Lower leg skin (tissue), 4 donors: ENCODE data around the gene ZMYND15. TPM values are rescaled to one million over a fixed set of nuclear protein-coding genes. Genes with fewer than 3 reads are reported as not detected.
"Not testable (repeated sequence)": the region's sequence is repeated elsewhere in the genome, so short reads cannot be mapped to it uniquely, and the experiment has no call there.

ENCODE experiments used
- DNase-seq, 2 donors: peaks; one replicate each; pipeline ENCODE4 v3.0.0-alpha.2; 2019; ENCODE audit warnings: low spot score in 2 of 2
- H3K4me3 ChIP-seq: fragments of 200-600 bp; sonication (generic); 2 replicates; pipeline ENCODE4 v1.5.1; 2017; ENCODE audit warnings: mild to moderate bottlenecking, low read depth; ENCODE audit not compliant: poor library complexity, severe bottlenecking
- POLR2A ChIP-seq, 2 donors: fragments of 450-650 bp; IDR thresholded peaks; one replicate each; pipeline ENCODE4 v1.6.1; 2016 to 2017; ENCODE audit warnings: antibody characterized with exemption in 2 of 2, mild to moderate bottlenecking in 1 of 2, moderate library complexity in 1 of 2
- WGBS, 2 donors: methylation state at CpG; one replicate each; pipeline ENCODE4 v1.1.5; 2018; 5-methylcytosine and 5-hydroxymethylcytosine counted together
- intact Hi-C: fragments of 100-400 bp; cut with DNase I; formaldehyde crosslinking; loops from one replicate; pipeline ENCODE4 v1.15.0; 2023; ENCODE audit warnings: low total_unique reads
- total RNA-seq, 4 donors: library from RNA; depleted of rRNA; stranded (reverse); fragments of >200 nt; gene quantifications; one replicate each; pipeline ENCODE4 v1.1.0, GENCODE V29; 2016
- TF ChIP-seq, protein P1 (sequence below), 3 donors: fragments of 450-650 bp; IDR thresholded peaks; one replicate each; pipeline ENCODE4 v1.5.1; 2016; ENCODE audit warnings: antibody characterized with exemption in 3 of 3, mild to moderate bottlenecking in 3 of 3, moderate library complexity in 2 of 3

Gene ZMYND15
- 1 to 10 TPM in 2 of 4 donors, under 1 TPM in 1, not detected in 1; 0.46 to 1.7 (median 1.2) TPM for total RNA-seq

DNA sequence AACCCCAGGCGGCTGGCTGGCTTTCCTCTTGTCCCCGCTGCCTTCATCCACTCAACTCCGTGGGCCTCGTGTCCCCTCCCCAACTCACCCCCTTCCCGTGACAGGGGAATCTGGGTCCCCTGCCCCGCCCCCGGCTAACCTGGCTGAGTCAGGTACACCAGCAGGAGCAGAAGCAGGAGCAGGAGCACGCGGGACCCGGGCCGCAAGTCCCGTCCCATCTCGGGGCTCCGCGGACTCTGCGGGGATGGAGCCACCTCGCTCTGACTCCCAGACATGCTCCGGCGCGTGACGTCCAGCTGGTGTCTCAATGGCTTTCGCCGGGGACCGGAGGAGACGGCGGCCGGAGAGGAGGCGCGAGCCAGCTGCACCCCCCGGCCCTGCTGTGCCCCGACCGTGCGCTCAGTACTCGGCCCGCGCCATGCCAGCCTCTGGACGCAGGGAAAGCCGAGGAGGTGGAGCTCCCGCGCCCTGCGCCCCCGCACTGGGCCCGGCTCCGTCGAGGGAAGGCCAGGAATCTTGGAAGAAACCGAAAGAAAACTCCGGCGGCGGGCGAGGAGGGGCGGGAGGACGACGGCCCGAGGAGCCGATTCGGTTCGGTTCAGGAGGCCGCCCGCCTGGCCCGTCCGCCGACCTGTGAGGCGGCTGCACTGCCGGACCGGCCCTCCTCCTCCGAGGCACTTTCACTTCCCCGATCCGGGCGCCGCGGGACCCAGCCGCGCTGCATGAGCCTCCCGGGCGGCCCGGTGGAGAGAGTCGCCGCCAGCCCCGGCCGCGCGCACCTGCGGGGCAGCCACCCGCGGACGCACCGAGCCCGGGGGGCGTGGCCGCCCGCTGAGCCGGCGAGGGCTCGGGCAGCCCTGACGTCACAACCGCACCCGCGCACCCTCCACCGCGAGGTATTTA lies at the start of gene ZMYND15, which contains the start of gene CXCL16:
Gene ZMYND15 (plus strand): TSS at position 712 of the 903 bp plus-strand sequence. CDS start 716 bp downstream, outside the sequence.
Gene CXCL16 (minus strand): TSS at position 807 of the 903 bp plus-strand sequence. CDS start 589 bp downstream, at position 218.
- TF ChIP-seq, protein P1, sequence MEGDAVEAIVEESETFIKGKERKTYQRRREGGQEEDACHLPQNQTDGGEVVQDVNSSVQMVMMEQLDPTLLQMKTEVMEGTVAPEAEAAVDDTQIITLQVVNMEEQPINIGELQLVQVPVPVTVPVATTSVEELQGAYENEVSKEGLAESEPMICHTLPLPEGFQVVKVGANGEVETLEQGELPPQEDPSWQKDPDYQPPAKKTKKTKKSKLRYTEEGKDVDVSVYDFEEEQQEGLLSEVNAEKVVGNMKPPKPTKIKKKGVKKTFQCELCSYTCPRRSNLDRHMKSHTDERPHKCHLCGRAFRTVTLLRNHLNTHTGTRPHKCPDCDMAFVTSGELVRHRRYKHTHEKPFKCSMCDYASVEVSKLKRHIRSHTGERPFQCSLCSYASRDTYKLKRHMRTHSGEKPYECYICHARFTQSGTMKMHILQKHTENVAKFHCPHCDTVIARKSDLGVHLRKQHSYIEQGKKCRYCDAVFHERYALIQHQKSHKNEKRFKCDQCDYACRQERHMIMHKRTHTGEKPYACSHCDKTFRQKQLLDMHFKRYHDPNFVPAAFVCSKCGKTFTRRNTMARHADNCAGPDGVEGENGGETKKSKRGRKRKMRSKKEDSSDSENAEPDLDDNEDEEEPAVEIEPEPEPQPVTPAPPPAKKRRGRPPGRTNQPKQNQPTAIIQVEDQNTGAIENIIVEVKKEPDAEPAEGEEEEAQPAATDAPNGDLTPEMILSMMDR (IDR thresholded peaks at IDR 0.05): no peak
- no peak for TF ChIP-seq POLR2A (IDR thresholded peaks at IDR 0.05)
- intact Hi-C loops: loop anchor here (5.0 kb wide), 1 partner anchor 48 kb away; the partner anchor contains the start of genes GLTPD2 and VMO1
- peak in 1 of 2 donors; percentile 92 for DNase-seq
- H3K4me3 ChIP-seq: peak within 1 kb of the TSS; percentile 75
- WGBS, 2 donors: 0% methylated on average over 30 to 92 of the region's 100 CpGs

DNA sequence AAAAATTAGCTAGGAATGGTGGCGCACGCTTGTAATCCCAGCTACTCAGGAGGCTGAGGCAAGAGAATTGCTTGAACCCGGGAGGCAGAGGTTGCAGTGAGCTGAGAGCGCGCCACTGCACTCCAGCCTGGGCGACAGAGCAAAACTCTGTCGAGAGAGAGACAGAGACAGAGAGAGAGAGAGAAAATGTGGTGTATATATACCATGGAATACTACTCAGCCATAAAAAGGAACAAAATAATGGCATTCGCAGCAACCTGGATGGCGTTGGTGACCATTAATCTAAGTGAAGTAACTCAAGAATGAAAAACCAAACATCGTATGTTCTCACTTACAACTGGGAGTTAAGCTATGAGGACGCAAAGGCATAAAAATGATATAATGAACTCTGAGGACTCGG lies 49.8 kb upstream of the ZMYND15 start:
- intact Hi-C loops, H3K4me3 ChIP-seq, DNase-seq: not testable (repeated sequence)
- WGBS, 2 donors: 87 to 89% methylated on average over 12 of the region's 12 CpGs

DNA sequence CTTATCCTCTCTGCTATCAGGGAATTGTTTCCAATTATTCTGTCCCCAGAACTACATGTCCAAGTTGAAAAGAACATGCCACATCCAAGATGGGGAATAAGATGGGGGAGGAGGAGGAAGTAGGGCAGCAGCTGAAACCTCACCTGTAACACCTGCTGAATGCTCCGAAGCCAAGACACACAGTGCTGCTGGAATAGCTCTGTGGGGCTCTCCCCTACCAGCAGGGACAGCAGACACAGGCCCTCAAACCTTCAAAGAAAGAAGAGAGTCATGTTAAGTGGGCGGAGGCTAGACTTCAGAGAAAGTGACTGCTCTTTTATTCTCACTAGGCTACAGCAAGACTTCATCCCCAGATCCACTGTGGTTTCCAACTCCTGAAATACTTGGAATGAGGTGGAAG lies 48.9 kb upstream of the ZMYND15 start:
- intact Hi-C loops: no loop called here
- H3K4me3 ChIP-seq: no peak overlapping the region
- DNase-seq: no peak
- WGBS, 2 donors: 87 to 93% methylated on average over 2 of the region's 2 CpGs
- no peak for TF ChIP-seq POLR2A (IDR thresholded peaks at IDR 0.05)
- TF ChIP-seq, protein P1 (IDR thresholded peaks at IDR 0.05): no peak

GRCh38 chr17:4691686-4692085 lies 47.9 kb upstream of the ZMYND15 start:
- WGBS, 2 donors: 90% methylated on average over 8 of the region's 8 CpGs
- intact Hi-C loops: no loop called here
- H3K4me3 ChIP-seq: no peak overlapping the region
- TF ChIP-seq POLR2A (IDR thresholded peaks at IDR 0.05): no peak
- TF ChIP-seq, protein P1 (IDR thresholded peaks at IDR 0.05): no peak
- DNase-seq: no peak

DNA sequence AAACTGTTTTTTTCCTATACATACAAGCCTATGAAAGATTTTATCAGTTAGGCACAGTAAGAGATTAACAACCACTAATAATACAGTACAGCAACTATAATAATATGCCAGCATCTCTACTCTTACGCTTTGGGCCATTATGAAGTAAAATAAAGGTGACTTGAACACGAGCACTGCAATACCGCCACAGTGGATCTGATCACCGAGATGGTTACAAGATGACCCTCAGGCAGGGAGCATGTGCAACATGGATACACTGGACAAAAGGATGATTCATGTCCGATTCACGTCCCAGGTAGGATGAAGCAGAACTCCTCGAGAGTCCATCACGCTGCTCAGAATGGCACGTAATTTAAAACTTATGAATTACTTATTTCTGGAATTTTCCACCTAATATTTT lies 46.2 kb upstream of the ZMYND15 start:
- TF ChIP-seq POLR2A (IDR thresholded peaks at IDR 0.05): no peak
- TF ChIP-seq, protein P1 (IDR thresholded peaks at IDR 0.05): no peak
- intact Hi-C loops: no loop called here
- H3K4me3 ChIP-seq: no peak overlapping the region
- WGBS, 2 donors: 84% methylated on average over 9 of the region's 9 CpGs
- DNase-seq: no peak

DNA sequence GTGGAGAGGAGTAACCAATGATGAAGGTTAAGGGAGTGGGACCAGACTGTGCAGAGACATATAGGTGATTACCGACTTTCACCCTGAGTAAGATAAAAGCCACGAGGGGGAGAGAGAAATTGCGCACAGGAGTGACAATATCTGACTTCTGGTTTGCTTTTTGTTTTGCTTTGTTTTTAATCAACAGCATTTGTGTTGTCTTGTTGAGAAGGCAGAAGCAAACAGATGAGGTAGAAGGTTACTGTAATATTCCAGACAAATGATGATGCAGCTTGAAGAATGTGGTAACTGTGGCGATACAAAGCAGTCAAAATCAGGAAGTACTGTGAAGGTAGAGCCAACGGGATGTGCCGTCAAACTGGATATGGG lies 43.2 kb upstream of the ZMYND15 start:
- TF ChIP-seq, protein P1 (IDR thresholded peaks at IDR 0.05): no peak
- TF ChIP-seq POLR2A (IDR thresholded peaks at IDR 0.05): no peak

GRCh38 chr17:4699401-4700056 lies 40.1 kb upstream of the ZMYND15 start:
- DNase-seq, H3K4me3 ChIP-seq, intact Hi-C loops: not testable (repeated sequence)
- WGBS, 2 donors: 84 to 88% methylated on average over 13 of the region's 13 CpGs

More for the DNA sequence above, 43.2 kb upstream of the ZMYND15 start:
- intact Hi-C loops: no loop called here
- no peak overlapping the region for H3K4me3 ChIP-seq
- 73 to 74% methylated on average over 6 of the region's 6 CpGs for WGBS, 2 donors
- no peak for DNase-seq
